ENCODE results near the gene POLG2.
"Not testable (repeated sequence)": the region's sequence is repeated elsewhere in the genome, so short reads cannot be mapped to it uniquely, and the experiment has no call there.

The POLG2 gene

GRCh38 chr17:64470625-64471024 is 26.2 kb downstream of the POLG2 start:
- TF ChIP-seq CTCF (IDR thresholded peaks at IDR 0.05; ENCODE audit: low read depth, low read length): no peak
- H3K4me3 ChIP-seq (replicated peaks in 1 of 2; ENCODE audit: low read depth in 2 of 2, low read length in 2 of 2): no peak overlapping the region
- DNase-seq (ENCODE audit: low read depth in 2 of 2): no peak

- not testable (repeated sequence) for H3K4me3 ChIP-seq (replicated peaks in 1 of 2; ENCODE audit: low read depth in 2 of 2, low read length in 2 of 2); DNase-seq (ENCODE audit: low read depth in 2 of 2)
Observed at GRCh38 chr17:64466834-64467233, 30.0 kb downstream of the POLG2 start.

- no peak overlapping the region for H3K4me3 ChIP-seq (replicated peaks in 1 of 2; ENCODE audit: low read depth in 2 of 2, low read length in 2 of 2)
- no peak for DNase-seq (ENCODE audit: low read depth in 2 of 2)
- TF ChIP-seq CTCF (IDR thresholded peaks at IDR 0.05; ENCODE audit: low read depth, low read length): no peak
Observed at GRCh38 chr17:64466019-64466735, 30.7 kb downstream of the POLG2 start.

- no peak for TF ChIP-seq CTCF (IDR thresholded peaks at IDR 0.05; ENCODE audit: low read depth, low read length)
Observed at GRCh38 chr17:64461788-64462187, 35.1 kb downstream of the POLG2 start.

GRCh38 chr17:64460955-64461354 is 35.9 kb downstream of the POLG2 start:
- DNase-seq (ENCODE audit: low read depth in 2 of 2): peak; percentile 43 to 48
- H3K4me3 ChIP-seq (replicated peaks in 1 of 2; ENCODE audit: low read depth in 2 of 2, low read length in 2 of 2): no peak overlapping the region
- TF ChIP-seq CTCF (IDR thresholded peaks at IDR 0.05; ENCODE audit: low read depth, low read length): no peak

More at GRCh38 chr17:64461788-64462187, 35.1 kb downstream of the POLG2 start:
- no peak overlapping the region for H3K4me3 ChIP-seq (replicated peaks in 1 of 2; ENCODE audit: low read depth in 2 of 2, low read length in 2 of 2)
- no peak for DNase-seq (ENCODE audit: low read depth in 2 of 2)

- H3K4me3 ChIP-seq (replicated peaks in 1 of 2; ENCODE audit: low read depth in 2 of 2, low read length in 2 of 2); DNase-seq (ENCODE audit: low read depth in 2 of 2): not testable (repeated sequence)
Observed at GRCh38 chr17:64459818-64460217, 37.0 kb downstream of the POLG2 start.

- H3K4me3 ChIP-seq (replicated peaks in 1 of 2; ENCODE audit: low read depth in 2 of 2, low read length in 2 of 2): no peak overlapping the region
- peak; percentile 37 to 78 for DNase-seq (ENCODE audit: low read depth in 2 of 2)
- TF ChIP-seq CTCF (IDR thresholded peaks at IDR 0.05; ENCODE audit: low read depth, low read length): no peak
Observed at GRCh38 chr17:64459284-64459747, 37.5 kb downstream of the POLG2 start.

- no peak for TF ChIP-seq CTCF (IDR thresholded peaks at IDR 0.05; ENCODE audit: low read depth, low read length)
- DNase-seq (ENCODE audit: low read depth in 2 of 2): no peak
Observed at GRCh38 chr17:64458756-64459155, 38.1 kb downstream of the POLG2 start.

More at GRCh38 chr17:64458756-64459155, 38.1 kb downstream of the POLG2 start:
- H3K4me3 ChIP-seq (replicated peaks in 1 of 2; ENCODE audit: low read depth in 2 of 2, low read length in 2 of 2): no peak overlapping the region

Data from cardiac fibroblast (primary cell).